Bronchial epithelial cell (primary cell): Measurements from ENCODE around the gene CEACAM8. TPM values are rescaled to one million over a fixed set of nuclear protein-coding genes. Genes with fewer than 3 reads are reported as not detected.

Source experiments
- DNase-seq: peaks from one replicate; pipeline ENCODE4 v3.0.0-alpha.2; 2010; ENCODE audit warnings: low read depth
- FAIRE-seq: peaks from 2 replicates; lab custom pipeline; 2011; peaks lifted over from hg19 to GRCh38; lab: Jason Lieb, UNC
- H3K27me3 ChIP-seq: 2 replicates; pipeline ENCODE4 v1.5.1; 2011; ENCODE audit warnings: low read length; ENCODE audit not compliant: control insufficient read depth, insufficient read depth
- H3K36me3 ChIP-seq: 2 replicates; pipeline ENCODE4 v1.5.1; 2011; ENCODE audit warnings: low read length; ENCODE audit not compliant: control insufficient read depth, insufficient read depth
- H3K4me3 ChIP-seq: 2 replicates; pipeline ENCODE4 v1.5.1; 2011; ENCODE audit warnings: mild to moderate bottlenecking, low read depth, low read length, control low read depth
- total RNA-seq: library from RNA; depleted of rRNA; stranded (reverse); fragments of >200 nt; gene quantifications from 2 replicates; pipeline ENCODE4 v1.2.1, GENCODE V29; 2014
- TF ChIP-seq, protein P1 (sequence below): IDR thresholded peaks from 2 replicates; pipeline ENCODE4 v1.5.1; 2011; ENCODE audit warnings: mild to moderate bottlenecking, moderate library complexity, low read length, control low read depth, inconsistent platforms; ENCODE audit not compliant: insufficient read depth, severe bottlenecking

Gene CEACAM8
- total RNA-seq, 1 donor from 2014 or later: not detected

DNA sequence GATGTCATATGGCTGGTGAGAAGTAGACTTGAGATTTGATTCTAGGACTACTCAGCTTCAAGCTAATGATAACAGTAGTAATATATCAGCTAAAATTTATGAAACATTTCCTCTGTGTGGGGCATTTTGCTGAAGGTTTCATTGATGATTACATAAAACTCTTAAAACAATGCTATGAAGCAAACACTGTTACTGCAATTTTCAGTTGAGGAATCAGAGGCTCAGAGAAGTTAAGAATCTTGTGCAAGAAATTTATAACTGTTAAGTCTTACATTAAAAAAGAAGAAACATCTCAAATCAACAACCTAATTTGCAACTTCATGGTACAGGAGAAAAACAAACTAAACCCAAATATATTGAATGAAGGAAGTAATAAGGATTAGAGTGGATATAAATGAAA, 10.3 kb downstream of the CEACAM8 start:
- no peak overlapping the region for H3K4me3 ChIP-seq
- H3K36me3 ChIP-seq: no peaks in the 10 kb centered on the region
- TF ChIP-seq, protein P1, sequence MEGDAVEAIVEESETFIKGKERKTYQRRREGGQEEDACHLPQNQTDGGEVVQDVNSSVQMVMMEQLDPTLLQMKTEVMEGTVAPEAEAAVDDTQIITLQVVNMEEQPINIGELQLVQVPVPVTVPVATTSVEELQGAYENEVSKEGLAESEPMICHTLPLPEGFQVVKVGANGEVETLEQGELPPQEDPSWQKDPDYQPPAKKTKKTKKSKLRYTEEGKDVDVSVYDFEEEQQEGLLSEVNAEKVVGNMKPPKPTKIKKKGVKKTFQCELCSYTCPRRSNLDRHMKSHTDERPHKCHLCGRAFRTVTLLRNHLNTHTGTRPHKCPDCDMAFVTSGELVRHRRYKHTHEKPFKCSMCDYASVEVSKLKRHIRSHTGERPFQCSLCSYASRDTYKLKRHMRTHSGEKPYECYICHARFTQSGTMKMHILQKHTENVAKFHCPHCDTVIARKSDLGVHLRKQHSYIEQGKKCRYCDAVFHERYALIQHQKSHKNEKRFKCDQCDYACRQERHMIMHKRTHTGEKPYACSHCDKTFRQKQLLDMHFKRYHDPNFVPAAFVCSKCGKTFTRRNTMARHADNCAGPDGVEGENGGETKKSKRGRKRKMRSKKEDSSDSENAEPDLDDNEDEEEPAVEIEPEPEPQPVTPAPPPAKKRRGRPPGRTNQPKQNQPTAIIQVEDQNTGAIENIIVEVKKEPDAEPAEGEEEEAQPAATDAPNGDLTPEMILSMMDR: no peak
- DNase-seq (no peak), FAIRE-seq (no peak)
- peaks cover 1% of the 10 kb centered on the region for H3K27me3 ChIP-seq

DNA sequence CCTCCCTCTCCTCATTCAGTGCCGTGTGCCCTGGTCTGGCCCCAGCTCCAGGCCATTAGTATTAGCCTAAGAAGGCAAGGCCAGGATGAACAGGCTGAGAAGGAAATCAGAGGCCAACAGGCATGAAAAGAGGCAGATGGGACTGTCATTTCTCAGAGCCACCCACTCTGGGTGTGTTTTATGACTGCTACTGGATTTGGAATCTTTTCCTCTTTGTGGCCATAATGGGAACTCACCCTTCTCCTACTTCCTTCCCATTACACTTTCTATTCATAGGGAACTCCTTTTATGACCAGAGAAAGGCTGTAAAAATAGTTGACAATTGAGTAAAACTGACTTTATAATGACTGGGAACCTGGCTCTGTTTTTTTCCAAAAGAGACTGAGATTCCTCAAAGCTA, 17.7 kb downstream of the CEACAM8 start:
- no peak for FAIRE-seq
- Histone ChIP-seq H3K27me3 (peaks cover 4% of the 10 kb centered on the region), H3K4me3 (no peak overlapping the region), H3K36me3 (no peaks in the 10 kb centered on the region)
- DNase-seq: no peak
- TF ChIP-seq, protein P1: no peak

DNA sequence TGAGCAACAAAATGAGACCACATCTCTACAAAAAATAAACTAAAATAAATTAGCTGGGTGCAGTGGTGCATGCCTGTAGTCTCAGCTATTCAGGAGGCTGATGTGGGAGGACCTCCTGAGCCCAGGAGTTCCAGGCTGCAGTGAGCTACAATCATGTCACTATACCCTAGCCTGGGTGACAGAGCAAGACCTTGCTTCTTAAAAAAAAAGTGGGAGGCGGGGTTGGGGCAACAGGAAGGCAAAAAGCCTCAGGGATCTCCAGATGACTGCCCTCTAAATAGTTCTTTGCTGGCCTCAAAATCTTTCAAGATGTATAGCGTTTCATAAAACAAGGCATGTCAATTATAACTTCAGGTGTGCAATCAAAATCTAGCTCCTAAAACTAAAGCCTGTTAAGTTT, 18.5 kb downstream of the CEACAM8 start:
- DNase-seq (no peak), FAIRE-seq (no peak)
- Histone ChIP-seq H3K4me3 (no peak overlapping the region), H3K27me3 (peaks cover 4% of the 10 kb centered on the region), H3K36me3 (no peaks in the 10 kb centered on the region)
- TF ChIP-seq, protein P1: no peak

DNA sequence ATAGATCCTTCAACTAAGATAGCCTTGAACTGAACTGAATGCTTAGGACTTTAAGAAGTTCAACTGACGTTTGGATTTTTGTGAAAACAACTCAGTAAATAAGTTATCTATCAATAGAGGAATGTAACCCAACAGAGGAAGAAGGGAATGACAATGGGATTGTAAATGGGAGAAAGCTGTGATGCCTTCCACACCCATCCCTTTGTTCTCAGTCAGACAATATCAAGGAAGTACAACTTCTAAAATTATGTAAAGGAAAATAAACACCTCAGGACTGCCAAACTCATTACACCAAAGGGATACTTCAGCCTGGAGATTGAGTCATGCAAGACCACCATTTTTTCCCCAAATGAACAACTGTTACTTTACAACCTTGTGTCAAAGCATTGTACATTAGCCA, 21.1 kb downstream of the CEACAM8 start:
- FAIRE-seq: no peak
- no peak overlapping the region for H3K4me3 ChIP-seq
- TF ChIP-seq, protein P1: no peak

DNA sequence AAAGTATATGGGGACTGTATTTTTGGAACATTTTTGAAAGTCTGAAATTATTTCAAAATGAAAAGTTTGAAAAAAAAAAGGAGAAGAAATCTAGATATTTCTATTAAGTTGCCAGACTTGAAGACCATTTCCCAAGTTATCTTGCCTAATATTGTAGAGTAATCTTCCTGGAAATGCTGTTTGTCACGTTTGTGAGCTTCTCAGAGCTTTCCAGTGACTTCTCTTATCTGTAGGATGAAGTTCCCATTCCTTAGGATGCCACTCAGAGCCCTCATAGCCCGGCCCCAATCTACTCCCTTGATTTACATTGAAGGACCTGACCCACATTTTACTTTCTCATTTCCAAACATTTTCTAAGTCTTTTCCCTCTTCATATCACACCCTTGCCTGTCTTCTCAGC, 23.6 kb downstream of the CEACAM8 start:
- DNase-seq (no peak), FAIRE-seq (no peak)
- TF ChIP-seq, protein P1: no peak
- H3K36me3 ChIP-seq: no peaks in the 10 kb centered on the region
- no peaks in the 10 kb centered on the region for H3K27me3 ChIP-seq
- no peak overlapping the region for H3K4me3 ChIP-seq

More for the DNA sequence above, 21.1 kb downstream of the CEACAM8 start:
- no peak for DNase-seq
- no peaks in the 10 kb centered on the region for H3K36me3 ChIP-seq
- peaks cover 4% of the 10 kb centered on the region for H3K27me3 ChIP-seq

DNA sequence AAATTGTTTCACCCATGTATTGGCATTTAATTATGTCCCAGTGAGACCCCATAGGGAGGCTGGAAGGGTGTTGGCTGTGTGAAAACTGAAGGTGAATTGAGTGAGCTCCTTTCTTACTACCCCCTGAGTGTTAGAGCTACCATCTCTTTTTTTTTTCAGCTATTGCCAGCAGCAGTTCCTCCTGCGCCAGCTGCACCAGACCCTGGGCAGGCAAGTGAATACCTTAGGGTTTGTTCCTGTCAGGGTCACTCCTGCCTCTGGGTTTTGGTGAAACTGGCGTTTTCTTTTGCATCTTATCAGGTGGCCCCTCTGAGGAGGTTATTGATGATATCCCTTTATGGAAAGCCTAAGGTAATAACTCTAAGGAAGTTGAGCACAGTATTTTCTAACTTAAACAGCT, 25.5 kb downstream of the CEACAM8 start:
- Histone ChIP-seq H3K4me3 (no peak overlapping the region), H3K27me3 (no peaks in the 10 kb centered on the region), H3K36me3 (no peaks in the 10 kb centered on the region)
- TF ChIP-seq, protein P1: no peak
- no peak for DNase-seq
- no peak for FAIRE-seq
